ENCODE results near the gene NOL7.

Gene NOL7

DNA sequence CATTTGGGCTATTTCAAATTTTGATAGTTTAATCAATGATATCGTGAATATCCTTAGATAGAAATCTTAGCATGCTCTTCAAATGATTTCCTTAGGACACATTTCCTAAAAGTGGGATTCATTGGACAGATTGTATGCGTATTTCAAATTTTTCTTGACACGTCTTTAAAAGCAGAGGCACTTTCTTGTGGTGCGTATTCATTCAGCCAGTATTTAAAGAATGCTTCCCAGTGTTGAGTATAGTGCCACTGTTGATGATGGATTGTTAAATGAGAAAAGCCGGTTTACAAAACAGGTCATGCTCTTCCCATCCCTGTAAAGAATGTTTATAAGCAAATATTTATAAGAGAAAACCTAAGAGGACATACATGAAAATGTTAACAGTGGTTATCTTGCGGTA is 15.1 kb upstream of the NOL7 start:
- DNase-seq, result no peak

- no peak for DNase-seq
Observed at GRCh38 chr6:13604135-13604534, 11.0 kb upstream of the NOL7 start.

- DNase-seq, result peak; percentile 7
Observed at GRCh38 chr6:13604546-13605416, 10.4 kb upstream of the NOL7 start.

- no peak for DNase-seq
Observed at GRCh38 chr6:13605634-13606033, 9.5 kb upstream of the NOL7 start.

DNA sequence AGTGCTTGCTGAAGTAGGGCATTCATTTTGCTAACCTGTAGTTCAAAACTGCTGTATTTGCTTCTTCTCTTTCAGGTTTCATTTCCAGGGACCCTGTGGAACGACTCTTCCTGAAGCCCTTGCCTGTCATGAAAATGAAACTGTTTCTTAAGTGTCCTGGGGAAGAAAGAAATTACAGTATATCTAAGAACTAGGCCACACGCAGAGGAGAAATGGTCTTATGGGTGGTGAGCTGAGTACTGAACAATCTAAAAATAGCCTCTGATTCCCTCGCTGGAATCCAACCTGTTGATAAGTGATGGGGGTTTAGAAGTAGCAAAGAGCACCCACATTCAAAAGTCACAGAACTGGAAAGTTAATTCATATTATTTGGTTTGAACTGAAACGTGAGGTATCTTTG is 3.4 kb upstream of the NOL7 start:
- DNase-seq, result no peak

DNA sequence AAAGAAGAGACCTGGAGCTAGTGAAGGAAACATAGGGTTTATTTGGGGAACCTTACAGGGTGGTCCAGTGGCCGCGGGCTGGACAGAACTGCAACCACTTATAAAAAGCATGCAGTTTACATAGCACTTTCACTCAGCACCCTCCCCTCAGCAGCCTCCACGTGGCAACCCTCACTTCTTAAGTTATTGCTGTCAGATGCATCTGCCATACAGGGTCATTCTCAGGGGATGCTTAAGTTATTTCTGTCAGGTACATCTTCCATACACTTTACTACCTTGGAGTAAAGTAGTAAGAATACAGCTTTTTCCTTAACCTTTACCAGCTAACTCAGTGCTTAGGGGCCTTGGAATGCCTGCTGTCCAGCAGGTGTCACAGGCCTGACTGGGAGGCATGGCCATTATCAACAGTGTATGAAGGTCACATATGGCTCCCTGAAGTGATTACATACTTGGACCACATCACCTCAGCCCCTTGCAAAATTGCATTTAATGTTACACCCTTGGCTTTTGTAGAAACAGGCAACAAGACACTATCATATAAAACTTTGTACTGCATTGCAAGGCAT is 2.0 kb upstream of the NOL7 start:
- peak; percentile 15 for DNase-seq

DNA sequence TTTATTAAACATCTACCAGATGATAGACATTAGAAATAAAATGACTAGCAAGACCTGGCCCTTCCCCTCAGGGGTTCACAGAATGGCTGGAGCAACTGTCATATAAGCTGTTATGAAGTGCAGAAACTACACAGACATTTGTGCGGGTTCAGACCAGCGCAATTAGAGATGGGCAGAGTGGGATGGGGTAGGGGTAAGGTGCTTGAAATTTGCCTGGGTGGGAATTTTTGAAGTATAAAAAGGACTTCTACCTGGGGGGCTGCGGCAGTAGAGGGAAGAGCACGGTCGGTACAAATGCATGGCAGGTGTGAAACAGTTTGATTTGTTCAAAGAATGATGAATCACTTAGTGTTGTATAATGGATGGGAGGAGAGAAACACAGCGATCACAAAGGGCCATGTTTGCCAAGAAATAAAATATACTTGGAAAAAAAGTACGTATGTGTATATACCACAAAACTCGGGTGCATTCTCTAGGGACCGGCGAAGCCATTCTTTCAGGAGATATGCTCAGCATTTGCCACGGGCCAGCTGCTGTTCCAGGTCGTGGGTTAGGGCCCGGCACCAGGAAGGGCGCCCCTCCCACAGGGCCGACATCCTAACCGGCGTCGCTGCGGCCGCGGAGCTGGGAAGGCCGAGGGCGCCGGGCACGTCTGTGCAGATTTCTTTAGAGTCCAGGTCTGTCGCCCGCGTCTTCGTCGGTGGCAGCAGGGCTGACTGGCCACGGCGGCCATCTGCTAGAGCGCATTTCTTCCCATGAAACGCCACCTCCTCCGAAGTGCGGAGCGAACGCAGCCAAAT is 809 bp upstream of the NOL7 start:
- DNase-seq, result peak; percentile 90

DNA sequence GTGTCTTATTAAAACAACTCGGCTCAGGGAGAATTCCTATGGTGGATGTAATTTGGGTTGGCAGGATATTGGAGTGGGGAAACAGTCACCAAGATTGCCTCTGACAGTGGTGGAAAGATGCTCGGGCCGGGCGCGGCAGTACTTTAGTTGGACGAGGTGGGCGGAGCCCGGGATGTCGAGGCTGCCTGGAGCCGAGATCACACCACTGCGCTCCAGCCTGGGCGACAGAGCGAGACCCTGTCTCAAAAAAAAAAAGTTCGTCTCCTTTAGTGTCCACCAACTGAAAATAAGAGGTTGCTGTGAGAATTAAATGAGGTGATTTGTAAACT is 621 bp downstream of the NOL7 start:
- peak; percentile 63 for DNase-seq

DNA sequence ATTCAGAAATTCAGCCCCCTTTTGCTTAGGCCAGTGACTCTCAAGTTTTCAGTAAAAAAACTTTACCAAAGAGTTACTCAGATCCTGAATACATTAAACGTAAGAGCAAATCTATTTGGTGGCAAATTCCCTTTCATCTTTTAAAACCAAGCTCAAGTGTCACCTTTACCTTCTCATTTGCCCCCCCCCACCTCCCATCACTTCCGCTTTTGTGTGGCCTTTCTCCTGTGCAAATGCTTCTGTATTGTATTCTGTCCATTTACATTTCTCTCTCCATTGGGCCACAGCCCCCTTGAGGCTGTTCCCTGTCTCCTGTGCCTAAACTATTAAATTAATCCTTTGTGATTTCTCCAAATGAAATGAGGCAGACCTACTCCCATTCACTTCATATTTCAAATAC is 1.9 kb downstream of the NOL7 start:
- no peak for DNase-seq

GRCh38 chr6:13624871-13625288 is 9.7 kb downstream of the NOL7 start:
- peak; percentile 68 for DNase-seq

- DNase-seq, result no peak
Observed at GRCh38 chr6:13629459-13630116, 14.5 kb downstream of the NOL7 start.

DNA sequence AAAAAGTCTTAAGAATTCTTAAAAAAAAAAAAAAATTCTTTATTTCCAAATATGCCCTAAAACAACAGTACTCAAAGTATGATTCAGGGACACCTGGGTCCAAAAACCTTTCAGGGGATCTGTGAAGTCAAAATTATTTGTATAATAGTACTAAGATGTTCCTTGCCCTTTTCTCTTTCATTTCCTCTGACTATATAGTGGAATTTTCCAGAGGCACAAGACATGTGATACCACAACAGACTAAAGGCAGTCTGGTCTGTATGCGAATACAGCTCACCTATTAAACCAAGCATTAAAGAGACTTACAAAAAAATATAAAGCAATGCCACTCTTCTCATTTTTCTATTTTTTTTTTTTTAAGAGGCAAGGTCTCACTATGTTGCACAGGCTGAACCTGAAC is 15.4 kb downstream of the NOL7 start:
- no peak for DNase-seq

GRCh38 chr6:13633343-13633742 is 18.2 kb downstream of the NOL7 start:
- no peak for DNase-seq

GRCh38 chr6:13635948-13636658 is 21.0 kb downstream of the NOL7 start:
- DNase-seq, result peak; percentile 24

GRCh38 chr6:13638014-13638413 is 22.9 kb downstream of the NOL7 start:
- DNase-seq, result no peak

DNA sequence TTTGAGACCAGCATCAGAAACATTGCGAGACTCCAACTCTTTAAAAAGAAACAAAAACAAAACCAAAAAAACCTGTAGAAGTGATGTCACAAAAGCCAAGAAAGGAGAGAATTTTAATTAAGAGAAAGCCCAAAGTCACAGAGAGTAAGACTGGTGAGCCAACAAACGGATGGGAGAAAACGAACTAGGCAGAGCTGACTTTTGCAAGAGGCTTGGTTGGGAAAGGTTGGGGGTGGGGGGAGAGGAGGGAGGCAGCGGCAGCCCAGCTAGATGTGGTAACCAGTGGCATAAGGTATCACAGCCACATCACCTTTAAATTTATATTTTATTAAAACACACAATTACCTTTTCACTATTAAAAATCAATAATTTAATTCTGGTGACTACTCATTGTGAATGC is 23.5 kb downstream of the NOL7 start:
- no peak for DNase-seq

GRCh38 chr6:13641315-13641714 is 26.2 kb downstream of the NOL7 start:
- no peak for DNase-seq

GRCh38 chr6:13643125-13643524 is 28.0 kb downstream of the NOL7 start:
- no peak for DNase-seq

- DNase-seq, result no peak
Observed at GRCh38 chr6:13648850-13649249, 33.7 kb downstream of the NOL7 start.

DNA sequence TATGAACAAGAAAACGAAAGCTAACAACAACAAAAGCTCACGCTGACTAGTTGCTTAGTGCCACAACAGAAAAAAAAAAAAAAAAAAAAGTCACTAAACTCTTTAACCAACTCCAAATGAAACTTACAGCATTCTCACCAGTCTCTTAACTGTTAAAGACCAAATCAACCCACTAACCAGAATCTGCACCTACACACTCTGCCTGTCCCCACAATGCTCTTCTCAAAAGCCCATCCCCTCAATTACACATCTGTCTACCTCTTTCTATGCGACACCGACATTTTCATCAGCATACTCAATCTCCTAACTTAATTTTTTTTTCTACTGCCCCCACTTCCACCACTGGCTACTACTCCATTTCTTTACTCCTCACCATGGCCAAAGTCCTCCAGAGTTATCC is 34.3 kb downstream of the NOL7 start:
- DNase-seq, result no peak

DNA sequence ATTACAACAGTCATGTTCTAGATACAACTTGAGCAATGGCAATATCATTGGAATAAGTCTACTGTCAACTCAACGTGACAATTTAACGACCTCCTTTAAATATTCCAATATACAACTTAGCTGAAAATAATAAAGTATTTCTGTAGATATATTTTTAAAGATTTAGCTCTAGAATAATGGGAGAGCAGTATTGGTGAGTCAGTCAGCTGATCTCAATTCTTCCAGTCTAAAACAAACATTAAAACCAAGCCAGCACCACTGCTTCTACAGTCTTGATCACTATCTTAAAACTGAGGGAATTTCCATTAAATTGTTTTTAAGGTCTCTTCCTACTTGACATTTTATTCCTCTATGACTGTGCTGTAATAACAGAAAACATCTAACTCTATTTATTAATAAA is 38.2 kb downstream of the NOL7 start:
- DNase-seq, result no peak

DNA sequence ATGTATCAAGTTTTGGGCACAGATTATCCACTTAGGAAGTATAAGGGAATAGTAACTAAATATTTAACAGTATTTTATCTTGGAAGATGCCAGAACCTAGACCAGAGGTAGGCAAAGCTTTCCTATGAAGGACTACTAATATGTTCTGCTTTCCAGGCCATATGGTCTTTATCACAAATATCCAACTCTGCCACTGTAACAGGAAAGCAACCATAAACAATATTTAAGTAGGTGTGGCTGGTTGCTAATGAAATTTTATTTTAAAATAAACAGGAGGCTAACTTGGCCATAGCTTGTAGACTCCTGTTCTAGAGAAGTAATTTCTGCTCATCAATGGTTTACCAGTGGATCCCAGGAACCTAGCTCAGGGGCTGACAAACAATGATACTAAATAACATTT is 39.4 kb downstream of the NOL7 start:
- DNase-seq, result no peak

- no peak for DNase-seq
Observed at GRCh38 chr6:13655700-13656099, 40.6 kb downstream of the NOL7 start.
